GF-D8 (cell line): Measurements from ENCODE around the gene FMN1.

ENCODE experiments used
- DNase-seq: peaks from one replicate; lab custom pipeline; 2025; lab: John Stamatoyannopoulos, UW

FMN1 gene

GRCh38 chr15:32823750-32824149, 370.8 kb downstream of the FMN1 start:
- no peak for DNase-seq

- no peak for DNase-seq
These were observed 371.8 kb downstream of the FMN1 start for GRCh38 chr15:32822739-32823138.

GRCh38 chr15:32819448-32819847, 375.1 kb downstream of the FMN1 start:
- DNase-seq: no peak

DNA sequence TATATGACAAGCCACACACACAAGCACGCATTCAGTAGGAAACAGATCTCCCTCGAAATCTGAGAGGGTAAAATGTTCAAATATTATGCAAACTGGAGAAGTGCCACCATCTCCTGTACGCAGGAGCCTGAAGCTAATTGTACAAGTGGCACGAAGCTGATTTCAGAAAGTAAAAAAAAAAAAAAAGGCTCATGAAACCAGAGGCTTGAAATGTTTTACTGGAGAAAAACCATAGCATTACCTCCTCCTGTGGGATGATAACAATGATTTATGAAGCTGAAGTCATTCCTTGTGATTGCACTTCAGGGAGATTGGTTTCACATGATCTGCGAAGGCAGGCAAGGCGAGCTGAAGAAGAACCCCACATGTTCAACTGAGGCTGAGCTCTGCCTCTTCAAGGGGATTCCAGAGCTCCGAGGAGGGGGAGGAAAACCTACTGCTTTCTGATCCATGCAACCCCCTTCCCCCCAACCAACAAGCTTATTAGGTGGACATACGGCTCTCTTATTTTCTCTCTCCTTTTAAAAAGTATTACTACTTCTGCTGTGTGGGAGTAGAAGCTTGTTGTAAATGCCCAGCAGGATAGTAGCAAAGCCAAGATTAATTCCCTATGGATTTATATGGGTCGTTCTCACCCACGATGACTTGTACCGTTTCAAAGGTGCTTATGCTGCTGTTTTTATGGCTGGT, 375.6 kb downstream of the FMN1 start:
- DNase-seq: no peak

DNA sequence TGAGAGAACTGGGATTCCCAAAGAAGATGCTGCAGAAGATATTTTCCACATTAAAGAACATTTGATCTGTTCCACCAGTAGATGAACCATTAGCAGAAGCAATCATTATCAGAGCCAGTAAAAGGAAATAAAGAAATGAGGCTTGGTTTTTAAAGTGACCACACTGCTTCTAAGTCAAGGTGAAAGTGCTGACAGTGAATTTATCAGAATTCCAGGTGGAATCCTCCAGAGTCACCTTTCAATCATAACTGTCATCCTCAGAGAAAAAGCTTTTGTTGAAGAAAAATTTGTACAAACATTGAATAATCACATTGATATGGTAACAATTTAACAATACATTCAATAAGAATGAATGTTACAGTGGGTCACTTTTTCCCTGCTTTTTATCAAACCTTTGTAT, 376.9 kb downstream of the FMN1 start:
- no peak for DNase-seq

DNA sequence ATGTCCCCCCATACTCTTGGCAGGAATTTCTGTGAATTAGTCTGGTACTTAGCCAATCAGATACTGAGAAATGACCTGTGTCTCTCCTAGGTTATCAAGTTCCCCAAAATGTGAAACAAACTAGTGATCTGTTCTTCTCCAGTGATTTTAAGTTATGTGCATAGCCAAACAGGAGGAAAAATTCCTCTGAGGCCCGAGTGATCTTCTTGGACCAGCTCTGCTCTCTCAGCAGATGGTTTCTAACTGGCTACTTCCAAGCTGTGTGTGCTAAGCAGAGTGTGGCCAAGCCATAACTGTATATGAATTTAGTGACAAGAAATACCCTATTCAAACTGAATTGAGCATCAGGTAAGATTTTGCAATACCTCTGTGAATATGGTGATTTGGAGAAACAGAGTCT, 387.2 kb downstream of the FMN1 start:
- no peak for DNase-seq

DNA sequence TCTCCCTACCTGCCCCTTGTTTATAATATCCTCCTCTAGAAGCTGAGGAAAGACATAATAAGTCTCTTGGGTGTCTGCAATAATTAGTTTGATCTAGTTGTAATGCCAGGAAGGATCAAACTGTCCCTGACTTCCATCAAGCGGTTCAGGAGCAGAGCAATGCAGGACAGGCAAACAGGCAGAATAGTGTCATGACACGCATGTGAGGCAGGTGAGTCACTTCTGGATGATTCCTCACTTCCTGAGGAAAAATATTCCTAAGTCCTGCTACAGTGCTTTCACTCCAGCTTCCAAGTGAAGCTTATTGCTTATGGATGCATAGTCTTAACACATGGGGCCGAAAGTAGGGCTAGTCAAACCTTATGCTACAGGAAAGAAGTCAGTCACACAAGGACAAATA, 390.9 kb downstream of the FMN1 start:
- DNase-seq: no peak

DNA sequence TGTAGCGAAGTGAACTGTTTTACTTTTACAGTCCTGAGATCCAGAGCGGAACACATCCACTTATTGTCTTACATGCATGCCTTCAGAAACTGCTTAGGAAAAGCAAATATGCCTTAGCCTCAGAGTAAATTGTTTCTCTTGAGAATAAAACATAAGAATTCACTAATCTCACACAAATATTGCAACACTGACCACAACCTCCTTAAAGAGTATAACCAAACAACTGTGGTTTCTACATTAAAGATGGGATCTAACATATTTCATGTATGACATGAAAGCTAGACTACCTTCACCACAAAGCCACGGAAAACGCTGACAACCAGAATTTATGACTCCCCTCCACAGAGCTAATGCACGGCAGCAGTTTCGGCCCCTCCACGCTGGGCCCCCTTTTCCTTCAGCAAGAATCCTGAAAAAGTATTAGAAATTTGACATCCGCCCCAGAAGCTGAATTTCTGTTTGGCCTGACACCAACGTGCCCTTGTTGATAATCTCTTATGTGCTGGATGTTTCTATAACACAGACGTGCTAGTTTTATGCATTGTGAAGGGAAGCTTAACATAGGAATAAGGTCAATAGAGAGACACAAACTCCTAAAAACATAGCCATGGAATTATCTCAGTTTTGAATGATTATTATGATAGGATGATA, 392.1 kb downstream of the FMN1 start:
- DNase-seq: peak; percentile 2

DNA sequence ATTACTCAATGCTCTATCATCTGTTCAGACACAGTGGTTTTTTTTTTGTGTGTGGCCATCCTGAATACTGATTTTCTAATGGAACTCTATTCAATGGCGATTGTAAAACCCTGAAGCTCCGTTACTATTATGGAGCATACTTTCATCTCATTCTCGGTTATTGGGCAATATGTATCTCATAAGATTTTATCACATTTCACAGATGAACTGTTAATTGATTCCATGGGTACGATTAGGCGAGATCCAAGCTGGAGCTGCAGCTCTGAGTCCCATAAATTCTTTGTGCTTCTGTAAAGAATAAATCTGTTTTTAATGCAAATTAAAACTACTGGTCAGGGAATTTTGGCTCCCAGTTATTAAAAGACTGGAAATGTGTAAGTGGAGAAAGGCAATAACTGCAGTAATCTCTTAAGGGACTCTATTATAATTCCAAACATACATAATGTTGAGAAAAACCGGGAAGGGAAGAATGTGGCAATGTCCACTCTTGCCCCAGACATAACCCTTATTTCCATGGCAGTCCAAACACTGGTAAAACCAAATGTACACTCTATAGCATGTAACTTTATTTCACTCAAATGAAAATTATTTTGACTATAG, 394.5 kb downstream of the FMN1 start:
- DNase-seq: no peak

DNA sequence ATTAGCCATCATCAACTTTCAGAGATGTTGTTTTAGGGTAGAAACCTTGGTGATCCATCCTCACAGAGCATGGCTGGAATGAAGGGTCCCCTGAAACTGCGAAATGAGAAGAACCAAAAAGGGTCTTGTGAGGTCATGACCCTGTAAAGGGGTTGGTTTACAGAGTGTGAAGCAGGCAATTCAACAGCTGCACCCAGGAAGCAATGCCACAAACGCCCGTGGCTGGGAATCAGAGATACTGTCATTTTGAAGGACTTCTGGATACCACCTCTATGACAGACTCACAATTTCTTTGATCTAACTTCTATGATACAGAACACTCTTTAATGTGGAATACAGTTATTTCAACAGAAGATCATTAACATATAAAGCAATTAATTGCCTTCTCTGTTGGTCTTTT, 397.7 kb downstream of the FMN1 start:
- DNase-seq: no peak

DNA sequence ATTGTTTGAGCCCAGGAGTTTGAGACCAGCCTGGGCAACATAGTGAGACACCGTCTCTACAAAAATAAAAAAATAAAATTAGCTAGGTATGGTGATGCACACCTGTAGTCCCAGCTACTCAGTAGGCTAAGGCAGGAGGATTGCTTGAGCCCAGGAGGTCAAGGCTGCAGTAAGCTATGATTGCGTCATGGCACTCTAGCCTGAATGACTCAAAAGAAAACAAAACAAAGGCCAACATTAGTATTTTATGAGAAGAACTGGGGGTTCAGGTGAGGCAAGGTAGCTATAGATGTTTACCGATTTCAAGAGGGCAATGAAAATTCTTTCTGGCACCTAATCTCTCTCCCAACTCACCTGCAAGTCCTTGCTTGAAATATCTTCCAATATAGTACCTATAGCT, 399.5 kb downstream of the FMN1 start:
- no peak for DNase-seq

DNA sequence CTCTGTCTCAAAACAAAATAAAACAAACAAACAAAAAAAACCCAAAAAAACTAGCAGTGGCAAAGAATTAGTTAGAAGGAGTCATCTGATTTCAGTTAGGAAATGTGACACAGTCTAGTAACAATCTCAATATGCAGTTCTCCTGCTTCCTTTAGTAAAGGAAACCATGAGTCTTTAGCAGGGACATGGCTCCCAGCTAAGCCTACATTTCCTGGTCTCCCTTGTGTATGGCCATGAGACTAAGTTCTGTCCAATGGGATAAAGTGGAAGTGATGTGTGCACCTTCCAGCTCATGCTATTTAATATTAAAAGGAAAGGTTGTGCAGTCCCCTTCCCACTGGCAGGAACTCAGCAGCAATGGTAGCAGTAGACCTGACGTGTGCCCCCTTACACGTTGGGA, 402.1 kb downstream of the FMN1 start:
- DNase-seq: no peak

DNA sequence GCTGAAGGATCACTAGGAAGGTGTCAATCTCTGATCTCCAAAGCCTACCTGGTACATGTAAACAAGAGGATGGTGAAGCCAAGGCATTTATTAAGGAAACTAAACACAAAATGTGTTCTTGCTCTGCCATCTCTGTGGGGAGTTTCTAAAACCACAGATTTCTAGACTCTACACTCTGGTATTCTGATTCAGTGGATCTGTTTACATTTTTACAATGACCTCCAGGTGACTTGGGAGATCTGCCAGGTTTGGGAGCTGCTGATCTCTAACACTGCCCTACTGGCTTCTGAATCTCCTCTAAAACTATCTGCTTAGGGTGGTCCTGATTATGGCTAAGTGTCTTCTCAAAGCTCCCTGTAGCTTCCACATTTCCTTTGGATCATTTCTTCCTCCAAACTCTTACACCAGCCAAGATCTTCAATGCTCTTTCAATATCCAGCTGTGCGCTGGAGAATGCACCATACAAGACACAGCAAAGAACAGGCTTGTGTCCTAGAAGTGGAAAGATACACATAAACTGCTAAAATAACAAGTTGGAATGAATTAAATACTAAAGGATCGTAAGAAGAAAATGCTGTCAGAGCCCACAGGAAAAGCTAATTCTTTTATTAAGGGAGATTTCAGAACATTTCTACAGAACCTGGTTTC, 404.0 kb downstream of the FMN1 start:
- no peak for DNase-seq

DNA sequence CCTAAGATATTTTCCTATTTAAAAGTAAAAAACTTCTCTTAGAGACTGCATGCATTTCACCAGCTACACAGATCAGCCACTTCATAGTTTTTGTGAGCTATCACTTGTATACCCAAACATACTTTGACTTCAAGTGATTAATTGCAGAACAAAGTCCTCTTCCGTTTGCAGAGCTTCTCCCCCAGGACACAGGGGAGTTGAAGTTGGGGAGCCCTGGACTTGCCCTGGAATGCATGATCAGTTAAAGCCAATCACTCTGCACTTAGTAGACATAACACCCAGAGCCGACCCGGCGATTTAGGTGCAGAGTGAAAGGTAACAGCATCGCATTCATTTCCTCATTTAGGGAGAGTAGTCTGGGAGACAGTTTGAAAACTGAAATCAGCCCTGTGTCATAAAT, 406.6 kb downstream of the FMN1 start:
- DNase-seq: no peak

DNA sequence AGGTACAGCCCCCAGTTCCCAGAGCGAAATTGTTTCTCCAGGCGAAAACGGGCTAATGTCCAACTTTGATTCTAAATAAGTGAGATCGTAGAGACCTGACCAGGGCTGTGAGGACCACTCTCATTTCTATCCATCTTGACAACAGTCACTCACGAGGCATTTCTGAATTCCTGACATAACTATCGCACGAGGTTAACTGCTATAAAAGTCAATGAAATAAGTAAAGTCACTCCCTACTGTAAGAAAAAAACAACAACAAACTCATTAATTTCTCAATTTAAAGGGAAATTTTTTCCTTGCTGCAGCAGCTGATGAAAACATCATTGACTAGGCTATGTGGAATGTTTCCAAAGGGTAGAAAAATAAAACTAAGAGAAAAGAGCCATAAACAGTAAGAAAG, 407.6 kb downstream of the FMN1 start:
- no peak for DNase-seq

GRCh38 chr15:32784581-32784980, 409.9 kb downstream of the FMN1 start:
- no peak for DNase-seq

GRCh38 chr15:32781781-32782180, 412.7 kb downstream of the FMN1 start:
- no peak for DNase-seq

GRCh38 chr15:32778391-32779176, 415.9 kb downstream of the FMN1 start:
- DNase-seq: no peak

DNA sequence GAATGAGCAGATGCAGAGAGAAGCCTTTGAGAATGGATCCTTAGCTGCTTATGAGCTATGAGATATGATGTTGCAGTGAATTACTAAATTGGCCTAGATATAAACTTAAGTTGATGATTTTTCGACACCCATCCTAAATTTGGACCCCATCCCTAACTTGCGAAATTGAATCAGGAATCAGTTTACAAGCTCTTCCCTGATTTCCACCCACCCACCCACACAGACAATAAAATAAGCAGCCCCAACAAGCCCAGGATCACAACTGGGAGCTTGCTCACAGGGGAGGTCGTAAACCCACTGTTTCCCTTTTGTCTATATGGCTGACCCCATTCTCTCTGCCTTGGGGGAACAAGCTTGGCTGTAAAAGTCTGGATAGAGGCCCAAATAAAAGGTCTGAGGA, 419.4 kb downstream of the FMN1 start:
- DNase-seq: no peak

GRCh38 chr15:32774022-32774421, 420.5 kb downstream of the FMN1 start:
- DNase-seq: no peak

- DNase-seq: no peak
These were observed 427.3 kb downstream of the FMN1 start for GRCh38 chr15:32767236-32767635.

DNA sequence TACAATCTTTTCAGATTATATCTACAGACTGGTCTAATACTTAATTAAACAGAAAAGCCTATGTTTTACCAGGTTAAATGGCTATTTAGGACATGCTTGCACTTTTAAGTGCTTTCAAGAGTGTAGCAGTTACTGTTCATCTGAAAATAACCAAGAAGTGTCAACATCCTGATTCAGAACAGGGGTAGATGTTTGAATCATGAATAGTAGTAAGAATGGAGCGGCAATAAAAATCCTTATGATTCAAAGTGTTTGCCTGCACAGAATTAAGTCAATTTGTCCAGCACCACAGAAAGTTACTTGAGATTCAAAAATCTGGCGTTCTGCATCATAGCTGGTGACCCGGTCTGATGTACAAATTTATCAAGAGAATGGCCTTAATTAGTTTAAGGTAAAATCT, 428.4 kb downstream of the FMN1 start:
- no peak for DNase-seq
